Measurements from ENCODE around the gene SHPK.

The SHPK gene

GRCh38 chr17:3636154-3636907, at the start of gene SHPK, which contains the start of gene CTNS:
TSS of gene SHPK (minus strand) at chr17:3636250. CDS start at chr17:3636219, 31 bp downstream.
TSS of gene CTNS (plus strand) at chr17:3636760. CDS start at chr17:3640207, 3,447 bp downstream.
- Histone ChIP-seq H4K20me1 (ENCODE audit: insufficient read depth, low read length) (no peaks in the 10 kb centered on the region), H3K9me2 (replicated peaks; ENCODE audit: insufficient read depth, low read length) (no peaks in the 10 kb centered on the region), H3K4me2 (ENCODE audit: low read depth, low read length) (peak within 1 kb of the TSS; percentile 83), H3F3A (ENCODE audit: insufficient read depth, low read length) (peaks cover 6% of the 10 kb centered on the region), H3K4me3 (ENCODE audit: low read length) (peak within 1 kb of the TSS; percentile 95), H3K27ac (ENCODE audit: low read length) (peak within 1 kb of the TSS; percentile 76), H3K36me3 (replicated peaks; ENCODE audit: insufficient read depth, low read length) (no peaks in the 10 kb centered on the region), H3K9me3 (replicated peaks; ENCODE audit: insufficient read depth, low read length) (no peaks in the 10 kb centered on the region), H3K9ac (ENCODE audit: low read length) (peak within 1 kb of the TSS; percentile 90), H2AFZ (ENCODE audit: low read length) (peak within 1 kb of the TSS; percentile 83), H3K79me2 (ENCODE audit: low read length) (peaks cover 38% of the 10 kb centered on the region), H3K4me1 (ENCODE audit: low read length) (peaks cover 4% of the 10 kb centered on the region; the same call in 1 of the 2 replicates), H3K27me3 (replicated peaks; ENCODE audit: insufficient read depth, low read length) (no peaks in the 10 kb centered on the region)
- no peak for TF ChIP-seq EZH2phosphoT487 (IDR thresholded peaks at IDR 0.05; ENCODE audit: low read length)
- TF ChIP-seq EZH2 (optimal IDR thresholded peaks at IDR 0.05; ENCODE audit: low read depth, low read length) = no peak
- no peak for TF ChIP-seq CTCF (IDR thresholded peaks at IDR 0.05; ENCODE audit: low read length)
- DNase-seq = peak; percentile 98

GRCh38 chr17:3685174-3685573, 49.1 kb upstream of the SHPK start:
- TF ChIP-seq EZH2phosphoT487 (IDR thresholded peaks at IDR 0.05; ENCODE audit: low read length) = no peak
- no peak for TF ChIP-seq CTCF (IDR thresholded peaks at IDR 0.05; ENCODE audit: low read length)
- TF ChIP-seq EZH2 (optimal IDR thresholded peaks at IDR 0.05; ENCODE audit: low read depth, low read length) = no peak
- no peaks in the 10 kb centered on the region for H3K79me2 ChIP-seq (ENCODE audit: low read length)

GRCh38 chr17:3683054-3683511, 47.0 kb upstream of the SHPK start:
- no peaks in the 10 kb centered on the region for H3K79me2 ChIP-seq (ENCODE audit: low read length)
- H3K4me3 ChIP-seq (ENCODE audit: low read length) = no peak overlapping the region
- no peaks in the 10 kb centered on the region for H3K9me3 ChIP-seq (replicated peaks; ENCODE audit: insufficient read depth, low read length)
- H3K4me1 ChIP-seq (ENCODE audit: low read length) = no peaks in the 10 kb centered on the region
- H3K27me3 ChIP-seq (replicated peaks; ENCODE audit: insufficient read depth, low read length) = no peaks in the 10 kb centered on the region
- H3K27ac ChIP-seq (ENCODE audit: low read length) = no peak overlapping the region
- H3K9ac ChIP-seq (ENCODE audit: low read length) = no peak overlapping the region
- no peak overlapping the region for H2AFZ ChIP-seq (ENCODE audit: low read length)
- H3K4me2 ChIP-seq (ENCODE audit: low read depth, low read length) = no peak overlapping the region
- H3K36me3 ChIP-seq (replicated peaks; ENCODE audit: insufficient read depth, low read length) = no peaks in the 10 kb centered on the region
- DNase-seq = peak; percentile 68
- H4K20me1 ChIP-seq (ENCODE audit: insufficient read depth, low read length) = no peaks in the 10 kb centered on the region
- no peak for TF ChIP-seq EZH2phosphoT487 (IDR thresholded peaks at IDR 0.05; ENCODE audit: low read length)
- peak; percentile 85 for TF ChIP-seq CTCF (IDR thresholded peaks at IDR 0.05; ENCODE audit: low read length)
- H3F3A ChIP-seq (ENCODE audit: insufficient read depth, low read length) = no peaks in the 10 kb centered on the region
- no peaks in the 10 kb centered on the region for H3K9me2 ChIP-seq (replicated peaks; ENCODE audit: insufficient read depth, low read length)

More at GRCh38 chr17:3685174-3685573, 49.1 kb upstream of the SHPK start:
- Histone ChIP-seq H3K27ac (ENCODE audit: low read length) (no peak overlapping the region), H3K4me1 (ENCODE audit: low read length) (no peaks in the 10 kb centered on the region), H3K4me2 (ENCODE audit: low read depth, low read length) (no peak overlapping the region), H3K36me3 (replicated peaks; ENCODE audit: insufficient read depth, low read length) (no peaks in the 10 kb centered on the region), H3K27me3 (replicated peaks; ENCODE audit: insufficient read depth, low read length) (no peaks in the 10 kb centered on the region), H3K9me3 (replicated peaks; ENCODE audit: insufficient read depth, low read length) (no peaks in the 10 kb centered on the region), H3K9me2 (replicated peaks; ENCODE audit: insufficient read depth, low read length) (no peaks in the 10 kb centered on the region), H3F3A (ENCODE audit: insufficient read depth, low read length) (no peaks in the 10 kb centered on the region), H3K9ac (ENCODE audit: low read length) (no peak overlapping the region), H3K4me3 (ENCODE audit: low read length) (no peak overlapping the region), H4K20me1 (ENCODE audit: insufficient read depth, low read length) (no peaks in the 10 kb centered on the region), H2AFZ (ENCODE audit: low read length) (no peak overlapping the region)
- DNase-seq = no peak

All from MM.1S (cell line).